T follicular helper cell (primary cell): ENCODE data around the gene OR5AS1.
"Not testable (repeated sequence)": the region's sequence is repeated elsewhere in the genome, so short reads cannot be mapped to it uniquely, and the experiment has no call there.

ENCODE experiments used
- DNase-seq: peaks from one replicate; pipeline ENCODE4 v3.0.0-alpha.2; 2020; ENCODE audit warnings: low read depth
- total RNA-seq, 2 experiments: gene quantifications; one replicate each; lab custom pipeline; 2026; lab: John Stamatoyannopoulos, UW

Gene OR5AS1
- total RNA-seq = 0 reads per million in 2 experiments

GRCh38 chr11:56027354-56027753, at the start of gene OR5AS1:
Gene OR5AS1 (plus strand): TSS chr11:56027654. CDS start chr11:56030419, 2,765 bp downstream.
- DNase-seq = no peak

- DNase-seq = no peak
Measured at GRCh38 chr11:55994525-55994924, 32.9 kb upstream of the OR5AS1 start, which contains the start of gene OR5F1. Gene OR5F1 (minus strand): TSS chr11:55994625. CDS start chr11:55994625, 0 bp downstream.

DNA sequence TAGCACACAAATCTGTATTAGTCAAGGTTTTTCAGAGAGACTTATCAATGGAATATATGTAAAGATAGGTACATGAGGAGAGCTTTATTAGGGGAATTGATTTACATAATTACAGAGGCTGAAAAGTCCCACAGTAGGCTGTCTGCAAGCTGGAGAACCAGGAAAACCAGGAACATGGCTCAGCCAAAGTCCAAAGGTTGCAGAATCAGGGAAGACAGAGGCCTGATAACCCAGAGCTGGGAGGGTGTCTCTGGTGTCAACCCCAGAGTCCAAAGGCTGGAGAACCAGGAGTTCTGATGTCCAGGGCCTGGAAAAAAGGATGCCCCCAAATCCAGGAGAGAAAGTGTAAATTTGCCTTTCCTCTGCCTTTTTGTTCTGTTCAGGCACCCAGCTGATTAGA, 16.7 kb upstream of the OR5AS1 start:
- DNase-seq = no peak

DNA sequence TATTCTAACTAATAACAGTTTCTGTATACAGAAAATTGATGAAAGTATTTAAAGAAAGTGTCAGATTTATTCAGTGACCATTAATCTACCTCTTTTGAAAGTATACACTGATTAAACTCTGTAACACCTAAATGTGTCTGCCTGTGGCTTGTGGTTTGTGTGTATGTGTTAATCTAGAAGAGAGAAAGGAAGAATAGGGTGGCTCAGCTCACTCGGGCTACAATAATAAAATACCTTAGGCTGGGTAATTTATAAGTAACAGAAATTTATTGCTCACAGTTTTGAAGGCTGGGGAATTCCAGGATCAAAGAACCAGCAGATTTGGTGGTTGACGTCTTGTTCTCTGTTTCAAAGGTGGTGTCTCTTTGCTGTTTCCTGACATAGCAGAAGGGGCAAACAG, 13.6 kb upstream of the OR5AS1 start:
- no peak for DNase-seq

- no peak for DNase-seq
Measured at GRCh38 chr11:56045538-56045937, 18.1 kb downstream of the OR5AS1 start.

GRCh38 chr11:56048480-56048879, 21.0 kb downstream of the OR5AS1 start:
- DNase-seq = no peak

DNA sequence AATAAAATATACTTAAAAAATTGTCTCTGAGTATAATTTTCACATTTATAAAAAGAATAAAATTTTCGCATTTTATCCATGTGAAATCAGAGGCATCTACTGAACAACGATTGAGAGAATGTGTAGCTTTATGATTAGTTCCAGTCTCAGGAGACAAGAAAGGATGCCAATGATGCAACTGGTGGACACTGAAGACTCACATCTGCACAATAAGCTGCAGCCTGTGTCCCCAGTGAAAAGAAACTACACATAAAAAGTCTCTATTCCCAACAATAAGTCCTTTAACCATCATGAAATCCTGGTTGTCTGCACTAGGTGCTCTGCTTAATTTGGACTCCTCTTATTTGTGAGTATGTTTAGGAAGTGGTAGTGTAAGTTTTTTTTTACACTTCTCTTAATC, 22.0 kb downstream of the OR5AS1 start:
- DNase-seq = no peak

DNA sequence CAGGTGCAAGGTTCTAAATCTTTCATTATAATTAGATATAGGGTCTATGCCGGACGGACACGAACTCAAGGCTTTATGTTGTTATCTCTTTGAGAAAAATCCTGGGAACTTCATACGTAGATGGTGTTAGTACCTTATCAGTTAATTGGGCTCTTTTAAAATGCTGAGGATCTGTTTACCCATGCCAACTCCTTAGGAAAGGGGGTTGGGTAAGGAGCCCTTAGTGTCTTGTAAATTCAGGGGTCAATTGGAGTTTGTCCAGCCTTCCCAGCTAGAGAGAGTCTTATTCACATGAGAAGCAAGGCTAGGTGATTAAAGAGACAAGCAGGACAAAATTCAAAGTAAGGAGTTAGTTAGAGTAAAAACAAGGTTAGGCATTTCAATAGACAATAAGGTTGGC, 28.9 kb downstream of the OR5AS1 start:
- DNase-seq = not testable (repeated sequence)

GRCh38 chr11:56057661-56058237, 30.3 kb downstream of the OR5AS1 start:
- not testable (repeated sequence) for DNase-seq

- DNase-seq = not testable (repeated sequence)
Measured at GRCh38 chr11:56058260-56058780, 30.9 kb downstream of the OR5AS1 start.

- DNase-seq = no peak
Measured at GRCh38 chr11:56066980-56067379, 39.5 kb downstream of the OR5AS1 start.
